Smooth muscle cell of the brain vasculature (primary cell): ENCODE measurements around the gene NBPF10.
"Not testable (repeated sequence)": the region's sequence is repeated elsewhere in the genome, so short reads cannot be mapped to it uniquely, and the experiment has no call there.

Experiments used
- DNase-seq: peaks from one replicate; pipeline ENCODE4 v3.0.0-alpha.2; 2012; ENCODE audit warnings: low read depth, low spot score

The NBPF10 gene

GRCh38 chr1:146144465-146144864 is at the start of gene NBPF10:
Gene NBPF10, minus strand, starts transcription at chr1:146144804. Its CDS starts 35 bp downstream, at chr1:146144769.
- DNase-seq, result not testable (repeated sequence)

GRCh38 chr1:146174531-146174930 is 29.9 kb upstream of the NBPF10 start:
- not testable (repeated sequence) for DNase-seq

- not testable (repeated sequence) for DNase-seq
Measured at GRCh38 chr1:146167740-146168139, 23.1 kb upstream of the NBPF10 start.

- DNase-seq, result not testable (repeated sequence)
Measured at GRCh38 chr1:146167273-146167672, 22.7 kb upstream of the NBPF10 start.
